ENCODE measurements around the gene SYT2.
"Not testable (repeated sequence)": the region's sequence is repeated elsewhere in the genome, so short reads cannot be mapped to it uniquely, and the experiment has no call there.

Gene SYT2

GRCh38 chr1:202569393-202570322 is 140.6 kb downstream of the SYT2 start:
- DNase-seq (ENCODE audit: low spot score): no peak

GRCh38 chr1:202568826-202569225 is 141.4 kb downstream of the SYT2 start:
- DNase-seq (ENCODE audit: low spot score): no peak

- DNase-seq (ENCODE audit: low spot score): no peak
Observed at GRCh38 chr1:202568410-202568809, 141.8 kb downstream of the SYT2 start.

- DNase-seq (ENCODE audit: low spot score): no peak
Observed at GRCh38 chr1:202567738-202568137, 142.5 kb downstream of the SYT2 start.

- no peak for DNase-seq (ENCODE audit: low spot score)
Observed at GRCh38 chr1:202565890-202566602, 144.2 kb downstream of the SYT2 start.

- no peak for DNase-seq (ENCODE audit: low spot score)
Observed at GRCh38 chr1:202564958-202565495, 145.2 kb downstream of the SYT2 start.

- DNase-seq (ENCODE audit: low spot score): no peak
Observed at GRCh38 chr1:202563818-202564217, 146.4 kb downstream of the SYT2 start.

- DNase-seq (ENCODE audit: low spot score): no peak
Observed at GRCh38 chr1:202562444-202563060, 147.7 kb downstream of the SYT2 start.

- DNase-seq (ENCODE audit: low spot score): no peak
Observed at GRCh38 chr1:202561726-202562443, 148.4 kb downstream of the SYT2 start.

- no peak for DNase-seq (ENCODE audit: low spot score)
Observed at GRCh38 chr1:202561240-202561639, 149.0 kb downstream of the SYT2 start.

- DNase-seq (ENCODE audit: low spot score): not testable (repeated sequence)
Observed at GRCh38 chr1:202557662-202558061, 152.6 kb downstream of the SYT2 start.

GRCh38 chr1:202556037-202556436 is 154.2 kb downstream of the SYT2 start:
- DNase-seq (ENCODE audit: low spot score): not testable (repeated sequence)

- not testable (repeated sequence) for DNase-seq (ENCODE audit: low spot score)
Observed at GRCh38 chr1:202554619-202555018, 155.6 kb downstream of the SYT2 start.

GRCh38 chr1:202553560-202554038 is 156.7 kb downstream of the SYT2 start:
- no peak for DNase-seq (ENCODE audit: low spot score)

- DNase-seq (ENCODE audit: low spot score): not testable (repeated sequence)
Observed at GRCh38 chr1:202553078-202553477, 157.2 kb downstream of the SYT2 start.

- DNase-seq (ENCODE audit: low spot score): not testable (repeated sequence)
Observed at GRCh38 chr1:202552615-202553014, 157.6 kb downstream of the SYT2 start.

GRCh38 chr1:202551683-202552082 is 158.6 kb downstream of the SYT2 start:
- peak; percentile 71 for DNase-seq (ENCODE audit: low spot score)

- not testable (repeated sequence) for DNase-seq (ENCODE audit: low spot score)
Observed at GRCh38 chr1:202550088-202550487, 160.2 kb downstream of the SYT2 start.

GRCh38 chr1:202547215-202547614 is 163.0 kb downstream of the SYT2 start:
- no peak for DNase-seq (ENCODE audit: low spot score)

- not testable (repeated sequence) for DNase-seq (ENCODE audit: low spot score)
Observed at GRCh38 chr1:202546796-202547195, 163.5 kb downstream of the SYT2 start.

GRCh38 chr1:202546377-202546776 is 163.9 kb downstream of the SYT2 start:
- not testable (repeated sequence) for DNase-seq (ENCODE audit: low spot score)

Data from cerebellar cortex (tissue), 1 donor.